GM19467 (cell line): Measurements from ENCODE around the gene FAM110A.
"Not testable (repeated sequence)": the region's sequence is repeated elsewhere in the genome, so short reads cannot be mapped to it uniquely, and the experiment has no call there.

Experiments used
- ATAC-seq: cut with Tn5 transposase; IDR thresholded peaks from one replicate; pipeline ENCODE4 v1.9.1; 2021; ENCODE audit warnings: mild to moderate bottlenecking, moderate library complexity; ENCODE audit not compliant: unreplicated experiment

FAM110A gene

GRCh38 chr20:892371-892770, 58.9 kb downstream of the FAM110A start:
- ATAC-seq: not testable (repeated sequence)
